NAMALWA (cell line): ENCODE measurements around the gene CCNI.

Source experiments
- DNase-seq: peaks from one replicate; pipeline ENCODE4 v3.0.0-alpha.2; 2015; ENCODE audit warnings: low spot score

The CCNI gene

GRCh38 chr4:77002321-77003107, 73.3 kb downstream of the CCNI start:
- DNase-seq, result no peak

- no peak for DNase-seq
Observed at GRCh38 chr4:77001907-77002306, 73.9 kb downstream of the CCNI start.

GRCh38 chr4:76998251-76998901, 77.4 kb downstream of the CCNI start:
- DNase-seq, result no peak

DNA sequence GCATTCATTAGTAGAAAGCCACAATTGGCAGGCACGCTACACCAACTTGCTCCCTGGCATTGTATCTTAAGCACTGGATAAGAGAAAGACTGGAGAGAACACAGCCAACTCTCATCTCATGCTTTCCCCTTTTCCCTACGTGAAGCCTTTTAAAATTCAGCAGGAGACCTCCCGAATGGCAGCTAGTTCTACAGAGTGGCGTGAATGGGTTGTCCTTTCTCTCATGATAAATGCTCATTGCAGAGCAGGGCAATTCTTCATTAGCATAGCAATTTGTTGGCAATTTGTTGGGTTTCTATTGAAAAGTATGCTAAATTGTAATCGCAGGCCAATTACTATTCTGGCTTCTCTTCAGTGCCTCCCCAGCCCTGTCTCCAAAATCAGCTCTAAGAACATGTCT, 78.3 kb downstream of the CCNI start:
- no peak for DNase-seq
